Fibroblast of skin of back (primary cell): ENCODE results near the gene ACIN1. TPM values are rescaled to one million over a fixed set of nuclear protein-coding genes. Genes with fewer than 3 reads are reported as not detected.

Source experiments
- DNase-seq: peaks from one replicate; pipeline ENCODE4 v3.0.0-alpha.2; 2013
- polyA plus RNA-seq, 2 experiments: library from polyadenylated mRNA; unstranded; fragments of 120-200 nt; gene quantifications; one replicate each; pipeline ENCODE4 v1.2.1, GENCODE V29; 2013; ENCODE audit not compliant: insufficient read length in 2 of 2

Gene ACIN1, protein sequence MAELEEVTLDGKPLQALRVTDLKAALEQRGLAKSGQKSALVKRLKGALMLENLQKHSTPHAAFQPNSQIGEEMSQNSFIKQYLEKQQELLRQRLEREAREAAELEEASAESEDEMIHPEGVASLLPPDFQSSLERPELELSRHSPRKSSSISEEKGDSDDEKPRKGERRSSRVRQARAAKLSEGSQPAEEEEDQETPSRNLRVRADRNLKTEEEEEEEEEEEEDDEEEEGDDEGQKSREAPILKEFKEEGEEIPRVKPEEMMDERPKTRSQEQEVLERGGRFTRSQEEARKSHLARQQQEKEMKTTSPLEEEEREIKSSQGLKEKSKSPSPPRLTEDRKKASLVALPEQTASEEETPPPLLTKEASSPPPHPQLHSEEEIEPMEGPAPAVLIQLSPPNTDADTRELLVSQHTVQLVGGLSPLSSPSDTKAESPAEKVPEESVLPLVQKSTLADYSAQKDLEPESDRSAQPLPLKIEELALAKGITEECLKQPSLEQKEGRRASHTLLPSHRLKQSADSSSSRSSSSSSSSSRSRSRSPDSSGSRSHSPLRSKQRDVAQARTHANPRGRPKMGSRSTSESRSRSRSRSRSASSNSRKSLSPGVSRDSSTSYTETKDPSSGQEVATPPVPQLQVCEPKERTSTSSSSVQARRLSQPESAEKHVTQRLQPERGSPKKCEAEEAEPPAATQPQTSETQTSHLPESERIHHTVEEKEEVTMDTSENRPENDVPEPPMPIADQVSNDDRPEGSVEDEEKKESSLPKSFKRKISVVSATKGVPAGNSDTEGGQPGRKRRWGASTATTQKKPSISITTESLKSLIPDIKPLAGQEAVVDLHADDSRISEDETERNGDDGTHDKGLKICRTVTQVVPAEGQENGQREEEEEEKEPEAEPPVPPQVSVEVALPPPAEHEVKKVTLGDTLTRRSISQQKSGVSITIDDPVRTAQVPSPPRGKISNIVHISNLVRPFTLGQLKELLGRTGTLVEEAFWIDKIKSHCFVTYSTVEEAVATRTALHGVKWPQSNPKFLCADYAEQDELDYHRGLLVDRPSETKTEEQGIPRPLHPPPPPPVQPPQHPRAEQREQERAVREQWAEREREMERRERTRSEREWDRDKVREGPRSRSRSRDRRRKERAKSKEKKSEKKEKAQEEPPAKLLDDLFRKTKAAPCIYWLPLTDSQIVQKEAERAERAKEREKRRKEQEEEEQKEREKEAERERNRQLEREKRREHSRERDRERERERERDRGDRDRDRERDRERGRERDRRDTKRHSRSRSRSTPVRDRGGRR
- 119 TPM for polyA plus RNA-seq (2013, experiment 1 of 2; ENCODE audit: insufficient read length)
- polyA plus RNA-seq (2013, experiment 2 of 2; ENCODE audit: insufficient read length): 91.2 TPM

GRCh38 chr14:23094666-23095195 lies at the start of gene ACIN1:
ACIN1 (minus strand) TSS chr14:23095136; CDS start chr14:23095112, 24 bp downstream.
- peak; percentile 88 for DNase-seq

DNA sequence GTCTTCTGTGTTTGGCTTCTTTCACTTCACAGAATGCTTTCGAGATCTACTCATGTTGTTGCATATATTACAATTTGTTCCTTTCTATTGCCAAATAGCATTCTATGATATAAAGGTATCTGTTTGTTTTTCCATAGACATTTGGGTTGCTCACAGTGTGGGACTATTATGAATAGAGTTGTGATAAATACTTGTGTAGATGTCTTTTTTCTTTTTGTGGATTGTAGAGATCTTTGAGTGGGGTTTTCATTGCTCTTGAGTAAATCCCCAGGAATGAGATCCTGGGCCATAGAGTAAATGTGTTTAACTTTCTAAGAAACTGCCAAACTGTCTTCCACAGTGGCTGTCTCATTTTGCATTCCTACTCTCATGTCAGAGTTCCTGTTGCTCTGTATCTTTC lies 49.0 kb upstream of the ACIN1 start:
- no peak for DNase-seq

DNA sequence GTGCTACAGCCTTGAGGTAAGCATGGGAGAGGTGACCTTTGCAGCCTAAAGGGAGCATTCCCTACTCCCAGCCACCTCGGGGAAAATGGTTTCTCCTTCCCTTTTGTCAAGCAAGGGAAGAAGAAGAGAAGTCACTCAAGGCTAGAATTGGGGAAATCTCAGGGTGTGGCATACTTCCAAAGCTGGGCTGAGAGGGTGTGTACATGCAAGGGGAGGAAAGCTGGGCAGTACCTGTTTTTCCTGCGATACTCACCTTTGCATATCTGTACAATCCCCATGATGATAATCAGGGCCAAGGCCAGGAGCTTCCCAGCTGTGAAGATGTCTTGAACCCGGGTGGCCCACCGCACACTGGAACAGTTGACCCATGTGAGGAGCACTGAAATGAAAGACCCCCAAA lies 47.9 kb upstream of the ACIN1 start:
- no peak for DNase-seq

GRCh38 chr14:23141706-23142444 lies 46.9 kb upstream of the ACIN1 start:
- no peak for DNase-seq

DNA sequence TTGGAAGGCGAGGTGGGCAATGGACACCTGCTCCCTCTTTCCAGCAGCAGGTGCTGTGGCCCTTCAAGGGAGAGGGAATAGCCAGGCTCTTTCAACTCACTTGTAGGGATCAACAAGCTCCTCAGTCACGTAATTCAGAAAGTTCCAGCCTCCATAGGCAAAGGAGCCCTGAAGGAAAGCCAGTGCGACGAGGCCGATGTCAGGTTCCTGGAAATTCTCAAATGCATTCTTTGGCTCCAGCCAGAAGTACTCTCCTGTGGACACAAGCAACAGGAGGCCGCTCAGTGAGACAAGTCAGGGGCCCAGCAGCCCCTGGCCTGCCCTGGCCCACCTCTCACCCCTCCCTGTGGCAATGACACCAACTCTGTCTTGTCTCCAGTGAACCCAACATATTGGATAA lies 45.4 kb upstream of the ACIN1 start:
- no peak for DNase-seq

DNA sequence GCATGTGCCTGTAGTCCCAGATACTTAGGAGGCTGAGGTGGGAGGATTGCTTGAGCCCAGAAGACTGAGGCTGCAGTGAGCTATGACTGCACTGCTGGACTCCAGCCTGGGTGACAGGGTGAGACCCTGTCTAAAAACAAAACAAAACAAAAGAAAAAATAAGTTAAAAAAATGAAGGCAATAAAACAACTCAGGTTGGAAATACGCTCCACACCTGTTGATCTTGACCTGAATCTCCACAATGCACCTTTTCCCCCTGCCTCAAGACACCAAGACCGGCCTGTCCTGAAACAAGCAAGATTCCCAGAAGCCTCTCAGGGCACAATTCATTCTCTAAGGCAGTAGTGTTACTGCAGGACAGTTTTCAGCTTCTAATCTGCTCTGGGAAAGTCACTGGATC lies 44.9 kb upstream of the ACIN1 start:
- DNase-seq: no peak

DNA sequence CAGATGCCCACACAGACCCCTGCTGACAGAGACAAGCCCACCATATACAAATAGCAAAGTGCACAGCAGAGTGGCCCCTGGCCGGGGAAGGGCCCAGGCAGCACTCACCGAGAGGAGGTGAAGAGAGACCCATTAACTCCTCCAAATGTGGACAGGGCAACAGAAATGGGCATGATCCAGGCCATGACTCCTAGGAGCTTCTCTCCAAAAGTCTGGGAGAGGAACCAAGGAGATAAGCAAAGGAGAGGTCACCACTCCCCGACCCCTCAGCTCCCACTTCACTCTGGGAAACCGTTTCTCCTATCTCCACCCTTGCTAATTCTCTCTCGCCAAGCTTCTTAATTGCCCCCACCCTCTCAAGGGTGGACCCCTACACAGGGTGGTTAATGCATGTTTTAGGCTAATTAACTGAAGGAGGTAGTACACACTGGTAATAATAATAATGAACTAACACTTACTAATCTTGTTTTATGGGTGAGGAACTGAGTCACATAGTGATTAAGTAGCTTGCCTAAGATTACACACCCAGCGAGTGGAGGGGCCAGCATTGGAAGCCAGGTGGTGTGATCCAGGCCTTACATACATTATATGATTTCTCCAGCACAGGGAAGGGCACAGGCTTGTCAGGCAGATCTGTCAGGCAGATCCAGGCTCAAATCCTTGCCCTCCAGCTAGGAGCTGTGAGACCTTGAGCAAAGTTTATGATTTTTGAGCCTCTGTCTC lies 43.0 kb upstream of the ACIN1 start:
- no peak for DNase-seq

GRCh38 chr14:23137192-23137812 lies 42.4 kb upstream of the ACIN1 start:
- DNase-seq: no peak

DNA sequence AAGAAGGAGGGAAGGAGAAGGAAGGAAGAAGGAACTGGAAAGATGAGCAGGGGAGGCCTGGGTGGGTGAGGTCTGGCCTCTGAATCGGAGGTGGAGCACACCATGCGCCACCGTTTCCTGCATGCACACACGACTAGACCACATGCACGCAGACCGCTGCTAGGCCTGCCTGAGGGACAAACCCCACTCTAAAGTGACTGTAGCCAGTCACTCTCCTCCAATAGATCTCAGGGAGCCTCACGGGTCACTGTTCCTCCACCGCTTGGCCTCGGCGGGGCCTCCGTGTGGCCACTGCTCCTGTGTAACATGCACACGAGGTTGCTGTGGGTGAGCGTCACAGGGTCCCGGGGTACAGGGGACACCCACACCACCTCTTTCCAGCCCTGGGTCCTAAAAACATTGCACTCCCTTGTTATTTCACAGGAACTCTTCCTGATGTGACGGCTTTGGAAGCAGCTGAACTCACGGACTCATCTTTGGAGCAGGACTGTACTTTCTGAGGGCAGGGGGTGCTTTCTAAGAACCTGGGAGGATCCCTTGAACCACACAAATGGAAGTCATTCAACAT lies 41.7 kb upstream of the ACIN1 start:
- no peak for DNase-seq

GRCh38 chr14:23132970-23133369 lies 38.0 kb upstream of the ACIN1 start:
- DNase-seq: no peak

- DNase-seq: no peak
Measured at GRCh38 chr14:23131482-23131881, 36.5 kb upstream of the ACIN1 start.

GRCh38 chr14:23130871-23131270 lies 35.9 kb upstream of the ACIN1 start:
- DNase-seq: no peak

GRCh38 chr14:23129759-23130316 lies 34.9 kb upstream of the ACIN1 start:
- DNase-seq: no peak

DNA sequence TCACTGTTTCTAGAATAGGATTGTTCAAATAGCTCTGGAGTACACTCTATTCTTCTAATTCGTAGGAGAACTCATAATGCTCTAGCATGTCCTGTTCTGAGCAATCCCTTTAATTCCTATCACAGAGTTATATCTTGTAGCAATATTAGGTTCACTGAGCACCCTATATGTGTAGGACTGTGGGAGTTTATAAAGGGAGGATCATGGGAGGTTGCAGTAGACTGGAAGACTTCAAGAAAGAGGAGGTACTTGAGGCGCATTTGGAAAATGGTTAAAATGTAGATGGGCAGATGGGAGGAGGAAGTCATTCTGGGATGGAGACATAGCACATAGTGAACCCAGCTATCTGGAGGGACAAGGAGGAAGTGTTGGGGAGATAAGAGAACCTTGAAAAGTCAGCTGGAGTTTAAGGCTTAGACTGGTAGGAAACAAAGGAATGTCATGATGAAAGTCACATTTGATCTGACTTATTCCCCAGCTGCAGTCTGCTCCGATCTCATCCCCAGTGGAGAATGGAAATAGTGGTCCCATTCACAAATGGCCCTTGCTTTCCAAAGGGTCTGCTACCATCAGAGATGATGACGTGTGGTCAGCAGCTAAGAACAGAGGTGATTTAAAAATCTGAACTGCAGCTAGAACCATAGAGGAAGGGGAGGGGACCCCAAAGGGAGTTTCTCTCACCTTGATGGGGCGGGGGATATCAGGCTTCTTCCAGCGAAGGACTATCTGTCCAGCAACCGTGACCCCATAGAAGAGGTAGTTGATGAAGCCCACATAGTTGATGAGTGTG lies 34.2 kb upstream of the ACIN1 start:
- DNase-seq: no peak

DNA sequence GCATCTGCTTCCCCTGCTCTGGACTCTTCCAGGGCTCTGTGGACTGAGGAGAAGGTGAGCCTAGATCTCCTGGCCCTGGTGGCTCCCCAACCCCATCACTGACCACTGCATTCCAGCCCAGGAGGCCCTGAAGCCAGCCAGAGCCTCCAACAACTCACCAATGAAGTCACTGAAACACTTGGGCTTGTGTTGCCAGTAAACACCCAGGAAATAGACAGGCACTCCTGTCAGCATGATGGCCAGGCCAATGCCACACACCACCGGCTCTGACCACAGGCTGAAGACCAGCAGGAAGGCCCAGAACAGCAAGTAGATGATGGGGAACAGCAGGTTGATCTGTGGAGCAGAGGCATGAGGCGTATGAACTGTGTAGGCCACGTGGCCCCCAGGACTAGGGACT lies 32.9 kb upstream of the ACIN1 start:
- no peak for DNase-seq

DNA sequence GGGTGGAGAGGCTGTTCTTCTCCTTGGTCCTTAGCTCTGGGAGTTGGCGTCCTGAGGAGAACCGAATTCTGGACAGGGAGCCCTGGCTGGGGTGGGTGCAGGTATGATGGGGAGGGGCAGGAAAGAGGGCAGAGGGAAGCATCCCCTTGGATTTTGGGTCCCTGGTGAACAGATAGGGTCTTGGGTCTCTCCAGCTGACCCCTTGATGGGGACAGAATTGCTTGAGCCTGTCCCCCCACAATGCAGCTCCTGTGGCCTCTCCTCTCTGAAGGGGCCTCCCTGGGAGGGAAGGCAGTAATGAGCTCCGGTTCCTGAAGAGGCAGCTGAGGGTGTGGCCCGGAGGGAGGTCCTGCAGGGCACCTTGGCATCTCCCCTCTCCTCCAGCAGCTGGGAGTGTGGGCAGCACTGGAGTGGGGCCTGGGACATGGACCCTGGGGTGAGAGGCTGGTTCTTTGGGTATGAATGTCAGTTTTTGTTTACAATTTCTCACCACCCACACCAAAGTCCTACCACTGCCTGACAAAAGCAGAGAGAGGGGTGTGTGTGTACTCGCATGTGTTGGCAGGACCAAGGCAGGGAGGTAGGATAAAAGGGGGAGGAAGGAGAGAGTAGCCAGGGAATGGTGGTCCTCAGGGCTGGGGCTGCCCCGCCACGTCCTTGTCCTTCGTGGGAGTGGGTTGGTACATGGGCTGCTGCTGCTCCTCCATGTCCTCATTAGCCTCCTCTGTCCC lies 31.8 kb upstream of the ACIN1 start:
- DNase-seq: no peak

GRCh38 chr14:23125933-23126524 lies 31.1 kb upstream of the ACIN1 start:
- no peak for DNase-seq

GRCh38 chr14:23125011-23125410 lies 30.1 kb upstream of the ACIN1 start:
- DNase-seq: no peak
